Measurements from ENCODE around the gene TRNAU1AP. TPM values are rescaled to one million over a fixed set of nuclear protein-coding genes. Genes with fewer than 3 reads are reported as not detected.
A peak's percentile ranks its signal among the peaks of the same experiment; 100 is the strongest.
"Not testable (repeated sequence)": the region's sequence is repeated elsewhere in the genome, so short reads cannot be mapped to it uniquely, and the experiment has no call there.

Gene TRNAU1AP
- total RNA-seq, 4 donors from 2014 or later, result 18.5 to 25.0 (median 21.8) TPM

- H3K27ac ChIP-seq, result no peak overlapping the region
- H3K4me3 ChIP-seq, result no peak overlapping the region
- H3K4me1 ChIP-seq, result peaks cover 4 to 66% (median 33%) of the 10 kb centered on the region in 3 donors
- no peak for ATAC-seq
- H3K27me3 ChIP-seq, result no peaks in the 10 kb centered on the region
- 94 to 97% methylated on average over 2 of the region's 2 CpGs for WGBS, 2 donors (ENCODE audit: low coverage in 1 of 2)
- no peaks in the 10 kb centered on the region for H3K9me3 ChIP-seq
- peaks cover 0 to 80% of the 10 kb centered on the region in 2 donors for H3K36me3 ChIP-seq
- TF ChIP-seq POLR2AphosphoS5 (IDR thresholded peaks at IDR 0.05) (peak; percentile 22), EP300 (IDR thresholded peaks at IDR 0.05) (no peak)
These were observed 41.9 kb upstream of the TRNAU1AP start for GRCh38 chr1:28510970-28511440.

GRCh38 chr1:28512058-28512611 is 40.8 kb upstream of the TRNAU1AP start:
- Histone ChIP-seq H3K27me3 (no peaks in the 10 kb centered on the region), H3K4me1 (peaks cover 4 to 60% (median 33%) of the 10 kb centered on the region in 3 donors), H3K9me3 (no peaks in the 10 kb centered on the region), H3K4me3 (no peak overlapping the region), H3K27ac (no peak overlapping the region), H3K36me3 (peaks cover 0 to 80% of the 10 kb centered on the region in 2 donors)
- no peak for TF ChIP-seq CTCF (IDR thresholded peaks at IDR 0.05)
- TF ChIP-seq POLR2AphosphoS5 (IDR thresholded peaks at IDR 0.05), result no peak
- TF ChIP-seq EP300 (IDR thresholded peaks at IDR 0.05), result no peak
- TF ChIP-seq POLR2A (IDR thresholded peaks at IDR 0.05), result no peak
- no peak for ATAC-seq
- WGBS, 2 donors (ENCODE audit: low coverage in 1 of 2), result 93% methylated on average over 6 of the region's 7 CpGs; no CpG with 5 or more reads in 1 of the 2 donors

DNA sequence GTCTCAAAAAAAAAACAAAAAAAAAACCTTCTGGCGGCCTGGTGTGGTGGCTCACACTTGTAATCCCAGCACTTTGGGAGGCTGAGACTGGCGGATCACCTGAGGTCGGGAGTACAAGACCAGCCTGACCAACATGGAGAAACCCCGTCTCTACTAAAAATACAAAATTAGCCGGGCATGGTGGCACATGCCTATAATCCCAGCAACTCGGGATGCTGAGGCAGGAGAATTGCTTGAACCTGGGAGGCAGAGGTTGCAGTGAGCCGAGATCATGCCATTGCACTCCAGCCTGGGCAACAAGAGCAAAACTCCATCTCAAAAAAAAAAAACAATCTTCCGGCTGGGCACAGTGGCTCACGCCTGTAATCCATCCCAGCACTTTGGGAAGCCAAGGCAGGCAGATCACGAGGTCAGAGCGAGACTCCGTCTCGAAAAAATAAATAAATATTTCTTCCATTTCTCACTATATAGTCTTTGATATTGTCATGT is 38.4 kb upstream of the TRNAU1AP start:
- H3K9me3 ChIP-seq, ATAC-seq, H3K27me3 ChIP-seq, H3K27ac ChIP-seq, H3K4me3 ChIP-seq: not testable (repeated sequence)
- Histone ChIP-seq H3K36me3 (peaks cover 0 to 61% of the 10 kb centered on the region in 2 donors), H3K4me1 (peaks cover 5 to 53% (median 17%) of the 10 kb centered on the region in 3 donors)
- 89 to 94% methylated on average over 10 to 12 of the region's 13 CpGs for WGBS, 2 donors (ENCODE audit: low coverage in 1 of 2)

- H3K9me3 ChIP-seq, result no peaks in the 10 kb centered on the region
- TF ChIP-seq POLR2A (IDR thresholded peaks at IDR 0.05) (no peak), POLR2AphosphoS5 (IDR thresholded peaks at IDR 0.05) (no peak), EP300 (IDR thresholded peaks at IDR 0.05) (no peak), CTCF (IDR thresholded peaks at IDR 0.05) (no peak)
- no peaks in the 10 kb centered on the region for H3K27me3 ChIP-seq
- no peak overlapping the region for H3K4me3 ChIP-seq
- H3K36me3 ChIP-seq, result peaks cover 0 to 40% of the 10 kb centered on the region in 2 donors
- H3K27ac ChIP-seq, result no peak overlapping the region
- ATAC-seq, result no peak
- 83 to 88% methylated on average over 1 of the region's 1 CpG for WGBS, 2 donors (ENCODE audit: low coverage in 1 of 2)
- H3K4me1 ChIP-seq, result peaks cover 5 to 33% (median 8%) of the 10 kb centered on the region in 3 donors
These were observed 36.3 kb upstream of the TRNAU1AP start for GRCh38 chr1:28516518-28516956.

DNA sequence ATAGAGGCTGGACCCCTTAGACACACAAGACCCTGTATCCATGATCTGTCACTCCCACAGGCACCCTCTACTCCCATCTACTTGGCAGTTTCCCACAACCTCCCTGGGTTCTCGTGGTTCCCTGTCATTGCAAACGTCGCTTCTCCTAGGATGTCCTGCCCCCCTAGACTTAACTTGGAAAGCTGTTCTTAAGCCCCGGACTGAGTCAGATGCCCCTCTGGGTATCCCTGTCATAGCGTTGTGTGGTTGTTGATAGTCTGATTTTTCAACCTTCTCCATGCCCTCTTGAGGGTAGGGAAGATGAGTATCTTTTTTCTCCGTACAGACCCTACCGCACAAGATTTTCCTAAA is 35.3 kb upstream of the TRNAU1AP start:
- TF ChIP-seq CTCF (IDR thresholded peaks at IDR 0.05), result no peak
- no peak for TF ChIP-seq POLR2A (IDR thresholded peaks at IDR 0.05)
- TF ChIP-seq EP300 (IDR thresholded peaks at IDR 0.05), result no peak
- no peak for TF ChIP-seq POLR2AphosphoS5 (IDR thresholded peaks at IDR 0.05)
- WGBS, 2 donors (ENCODE audit: low coverage in 1 of 2), result 0 to 18% methylated on average over 4 to 5 of the region's 7 CpGs

More for the DNA sequence above, 35.3 kb upstream of the TRNAU1AP start:
- no peaks in the 10 kb centered on the region for H3K9me3 ChIP-seq
- no peaks in the 10 kb centered on the region for H3K27me3 ChIP-seq
- H3K4me1 ChIP-seq, result peaks cover 5 to 24% (median 8%) of the 10 kb centered on the region in 3 donors
- peaks cover 0 to 30% of the 10 kb centered on the region in 2 donors for H3K36me3 ChIP-seq
- H3K4me3 ChIP-seq, result peak overlapping the region; percentile 30 to 73
- peak overlapping the region in 3 of 4 donors; percentile 87 to 90 (median 89) for H3K27ac ChIP-seq
- peak; percentile 2 for ATAC-seq

All from gastroesophageal sphincter (tissue), 4 donors.